H1 (cell line): ENCODE measurements around the gene TIGD1. TPM values are rescaled to one million over a fixed set of nuclear protein-coding genes. Genes with fewer than 3 reads are reported as not detected.

ENCODE experiments used
- CBX8 ChIP-seq: fragments of 300-800, 300-1000 bp; sonication (generic); IDR thresholded peaks from 2 replicates; pipeline ENCODE4 v1.7.1; 2016; ENCODE audit warnings: low read depth, low read length, borderline replicate concordance
- SP4 ChIP-seq: IDR thresholded peaks from 2 replicates; pipeline ENCODE4 v1.6.1; 2012; ENCODE audit warnings: low read length, inconsistent platforms
- SUZ12 ChIP-seq: fragments of 200-600 bp; sonication (generic); IDR thresholded peaks from 2 replicates; pipeline ENCODE4 v1.6.1; 2012; ENCODE audit warnings: mild to moderate bottlenecking, inconsistent platforms, low read length, moderate library complexity, mixed read lengths
- YY1 ChIP-seq: IDR thresholded peaks from 2 replicates; pipeline ENCODE4 v1.6.1; 2011; ENCODE audit warnings: low read depth, mild to moderate bottlenecking, low read length
- polyA plus RNA-seq, 7 experiments: library from polyadenylated mRNA; depleted of rRNA in 3 of 7; stranded (reverse) in 5 of 7; unstranded in 2 of 7; fragments of >200 nt in 5 of 7; fragments of 200-250 nt in 2 of 7; gene quantifications; 1 replicate in 5 of 7; 2 replicates in 1 of 7; 4 replicates in 1 of 7; pipeline versions ENCODE4 v1.2.1 to v1.2.3, GENCODE V29; 2011 to 2013; ENCODE audit warnings: missing spikeins in 2 of 7, mixed read lengths in 2 of 7
- total RNA-seq: library from RNA; stranded (reverse); fragmentation: NEBNext Ultra II Directional; extraction: Animal tissue kit (Norgen Biotek cat#: 25700); gene quantifications from 2 replicates; pipeline ENCODE4 v1.2.1, GENCODE V29; 2021
- TF ChIP-seq, protein P1 (sequence below): IDR thresholded peaks from 2 replicates; pipeline ENCODE4 v1.6.1; 2012; ENCODE audit warnings: low read length, inconsistent platforms
- TF ChIP-seq, protein P2 (sequence below): IDR thresholded peaks from 2 replicates; pipeline ENCODE4 v1.6.1; 2011; ENCODE audit warnings: low read length, improper control_type of control experiment

TIGD1 gene
- total and polyA plus RNA-seq, 2 of the 8 experiments (the other 6 are each of a cell fraction or from before 2014, with no cell fraction given) = 4.7 to 8.3 TPM

DNA sequence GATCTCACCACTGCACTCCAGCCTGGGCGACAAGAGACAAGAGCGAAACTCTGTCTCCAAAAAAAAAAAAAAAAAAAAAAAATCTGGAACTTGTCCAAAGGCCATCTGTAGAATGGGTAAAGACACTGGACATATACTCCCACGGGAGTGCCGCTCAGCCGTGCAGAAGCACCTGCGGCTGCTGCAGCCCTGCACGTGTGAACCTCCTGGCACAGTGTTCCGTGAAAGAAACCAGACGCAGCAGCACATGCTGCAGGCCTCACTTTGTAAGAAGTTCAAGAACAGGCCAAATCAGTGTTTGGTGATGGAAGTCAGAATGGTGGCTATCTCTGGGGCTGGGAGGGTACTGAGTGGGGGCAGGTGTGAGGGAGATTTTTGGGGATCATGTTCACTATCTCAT, 17.9 kb downstream of the TIGD1 start (continued):
- TF ChIP-seq SUZ12 (no peak), SP4 (no peak), CBX8 (no peak), YY1 (no peak)
- TF ChIP-seq, protein P1, sequence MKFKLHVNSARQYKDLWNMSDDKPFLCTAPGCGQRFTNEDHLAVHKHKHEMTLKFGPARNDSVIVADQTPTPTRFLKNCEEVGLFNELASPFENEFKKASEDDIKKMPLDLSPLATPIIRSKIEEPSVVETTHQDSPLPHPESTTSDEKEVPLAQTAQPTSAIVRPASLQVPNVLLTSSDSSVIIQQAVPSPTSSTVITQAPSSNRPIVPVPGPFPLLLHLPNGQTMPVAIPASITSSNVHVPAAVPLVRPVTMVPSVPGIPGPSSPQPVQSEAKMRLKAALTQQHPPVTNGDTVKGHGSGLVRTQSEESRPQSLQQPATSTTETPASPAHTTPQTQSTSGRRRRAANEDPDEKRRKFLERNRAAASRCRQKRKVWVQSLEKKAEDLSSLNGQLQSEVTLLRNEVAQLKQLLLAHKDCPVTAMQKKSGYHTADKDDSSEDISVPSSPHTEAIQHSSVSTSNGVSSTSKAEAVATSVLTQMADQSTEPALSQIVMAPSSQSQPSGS = no peak
- TF ChIP-seq, protein P2, sequence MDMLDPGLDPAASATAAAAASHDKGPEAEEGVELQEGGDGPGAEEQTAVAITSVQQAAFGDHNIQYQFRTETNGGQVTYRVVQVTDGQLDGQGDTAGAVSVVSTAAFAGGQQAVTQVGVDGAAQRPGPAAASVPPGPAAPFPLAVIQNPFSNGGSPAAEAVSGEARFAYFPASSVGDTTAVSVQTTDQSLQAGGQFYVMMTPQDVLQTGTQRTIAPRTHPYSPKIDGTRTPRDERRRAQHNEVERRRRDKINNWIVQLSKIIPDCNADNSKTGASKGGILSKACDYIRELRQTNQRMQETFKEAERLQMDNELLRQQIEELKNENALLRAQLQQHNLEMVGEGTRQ = no peak
